Astrocyte of the spinal cord (primary cell): ENCODE data around the gene SYNC.

Experiments
- DNase-seq: peaks from one replicate; pipeline ENCODE4 v3.0.0; 2011; ENCODE audit warnings: low read depth, low spot score
- H3K4me3 ChIP-seq: 2 replicates; pipeline ENCODE4 v1.5.1; 2011; ENCODE audit warnings: low read depth, mild to moderate bottlenecking, low read length, moderate library complexity
- CTCF ChIP-seq: IDR thresholded peaks from 2 replicates; pipeline ENCODE4 v1.5.1; 2012; ENCODE audit warnings: low read depth, mild to moderate bottlenecking, low read length, inconsistent platforms
- in situ Hi-C: cut with HindIII; loops from 2 replicates; pipeline ENCODE4 v1.10.0; 2017; ENCODE audit warnings: low sequenced_read_pairs

Gene SYNC

GRCh38 chr1:32736812-32737791, 34.5 kb upstream of the SYNC start:
- TF ChIP-seq CTCF: no peak
- in situ Hi-C loops: no loop called here
- H3K4me3 ChIP-seq: no peak overlapping the region
- DNase-seq: no peak

- H3K4me3 ChIP-seq: no peak overlapping the region
- TF ChIP-seq CTCF: no peak
- in situ Hi-C loops: no loop called here
- peak; percentile 27 for DNase-seq
Measured at GRCh38 chr1:32733582-32734321, 31.2 kb upstream of the SYNC start.

- no peak for TF ChIP-seq CTCF
- in situ Hi-C loops: no loop called here
- DNase-seq: no peak
- no peak overlapping the region for H3K4me3 ChIP-seq
Measured at GRCh38 chr1:32729254-32730046, 26.9 kb upstream of the SYNC start.

- DNase-seq: no peak
- no peak for TF ChIP-seq CTCF
- in situ Hi-C loops: no loop called here
- H3K4me3 ChIP-seq: no peak overlapping the region
Measured at GRCh38 chr1:32728413-32729077, 26.0 kb upstream of the SYNC start.

- TF ChIP-seq CTCF: no peak
Measured at GRCh38 chr1:32727876-32728275, 25.3 kb upstream of the SYNC start.

GRCh38 chr1:32725615-32725982, 23.0 kb upstream of the SYNC start:
- in situ Hi-C loops: no loop called here
- no peak for DNase-seq
- no peak overlapping the region for H3K4me3 ChIP-seq
- no peak for TF ChIP-seq CTCF

More at GRCh38 chr1:32727876-32728275, 25.3 kb upstream of the SYNC start:
- in situ Hi-C loops: no loop called here
- H3K4me3 ChIP-seq: no peak overlapping the region
- no peak for DNase-seq
